Activated naive CD8-positive, alpha-beta T cell treated with anti-CD3 and anti-CD28 coated beads, Interleukin-2, amount 10 ng/mL, durations not matched to agents 7 days and 5 days (primary cell): ENCODE data around the gene CNIH1. TPM values are rescaled to one million over a fixed set of nuclear protein-coding genes. Genes with fewer than 3 reads are reported as not detected.
"Not testable (repeated sequence)": the region's sequence is repeated elsewhere in the genome, so short reads cannot be mapped to it uniquely, and the experiment has no call there.

Experiments used
- ATAC-seq: fragments of 150-1000 bp; cut with Tn5 transposase; one replicate; pipeline ENCODE4 v1.10.0; 2021; ENCODE audit warnings: low read depth, moderate library complexity
- POLR2A ChIA-PET: fragments of 350-600 bp; sonication (Branson Sonifier 250); formaldehyde crosslinking; loops from one replicate; lab custom pipeline; 2021; ENCODE audit warnings: antibody characterized with exemption; lab: Charles Lee
- DNase-seq: peaks from one replicate; pipeline ENCODE4 v3.0.0; 2021
- H3K27ac Mint-ChIP-seq: one replicate; pipeline ENCODE4 v1.8.0; 2022; ENCODE audit warnings: mild to moderate bottlenecking, mixed read lengths
- H3K27me3 Mint-ChIP-seq: one replicate; pipeline ENCODE4 v1.8.0; 2022; ENCODE audit warnings: mild to moderate bottlenecking, moderate library complexity, mixed read lengths
- H3K36me3 Mint-ChIP-seq: one replicate; pipeline ENCODE4 v1.8.0; 2021; ENCODE audit warnings: mild to moderate bottlenecking, mixed read lengths
- H3K4me1 Mint-ChIP-seq: one replicate; pipeline ENCODE4 v1.8.0; 2021; ENCODE audit warnings: mixed read lengths
- H3K4me3 Mint-ChIP-seq: one replicate; pipeline ENCODE4 v1.8.0; 2022; ENCODE audit warnings: mild to moderate bottlenecking, moderate library complexity, mixed read lengths
- H3K9me3 Mint-ChIP-seq: one replicate; pipeline ENCODE4 v1.8.0; 2021; ENCODE audit warnings: mixed read lengths
- total RNA-seq, 2 experiments: library from RNA; stranded (reverse); gene quantifications; one replicate each; pipeline ENCODE4 v1.2.3, GENCODE V29; 2021

Gene CNIH1
- total RNA-seq, 2 experiments from 2014 or later = 54.9 to 63.2 TPM

DNA sequence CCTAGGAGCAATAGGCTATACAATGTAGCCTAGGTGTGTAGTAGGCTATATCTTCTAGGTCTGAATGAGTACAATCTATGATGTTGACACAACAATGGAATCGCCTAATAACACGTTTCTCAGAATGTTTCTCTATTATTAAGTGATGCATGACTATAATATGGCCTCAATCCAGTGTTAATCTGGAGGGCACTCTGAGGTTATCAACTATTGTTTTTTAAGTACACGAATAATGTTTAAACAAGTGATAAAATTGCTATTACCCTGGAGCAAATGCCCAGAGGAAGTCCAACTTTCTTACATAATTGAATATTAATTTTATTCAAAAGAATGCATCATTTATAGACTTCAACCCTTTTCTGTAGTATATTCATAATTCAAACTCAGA, 16.4 kb upstream of the CNIH1 start:
- no peaks in the 10 kb centered on the region for H3K4me1 Mint-ChIP-seq
- peaks cover 9% of the 10 kb centered on the region for H3K9me3 Mint-ChIP-seq
- ATAC-seq = no peak
- POLR2A ChIA-PET = no interaction called here
- H3K4me3 Mint-ChIP-seq = no peak overlapping the region
- H3K27me3 Mint-ChIP-seq = no peaks in the 10 kb centered on the region
- peaks cover 2% of the 10 kb centered on the region for H3K36me3 Mint-ChIP-seq
- H3K27ac Mint-ChIP-seq = no peak overlapping the region
- DNase-seq = no peak

DNA sequence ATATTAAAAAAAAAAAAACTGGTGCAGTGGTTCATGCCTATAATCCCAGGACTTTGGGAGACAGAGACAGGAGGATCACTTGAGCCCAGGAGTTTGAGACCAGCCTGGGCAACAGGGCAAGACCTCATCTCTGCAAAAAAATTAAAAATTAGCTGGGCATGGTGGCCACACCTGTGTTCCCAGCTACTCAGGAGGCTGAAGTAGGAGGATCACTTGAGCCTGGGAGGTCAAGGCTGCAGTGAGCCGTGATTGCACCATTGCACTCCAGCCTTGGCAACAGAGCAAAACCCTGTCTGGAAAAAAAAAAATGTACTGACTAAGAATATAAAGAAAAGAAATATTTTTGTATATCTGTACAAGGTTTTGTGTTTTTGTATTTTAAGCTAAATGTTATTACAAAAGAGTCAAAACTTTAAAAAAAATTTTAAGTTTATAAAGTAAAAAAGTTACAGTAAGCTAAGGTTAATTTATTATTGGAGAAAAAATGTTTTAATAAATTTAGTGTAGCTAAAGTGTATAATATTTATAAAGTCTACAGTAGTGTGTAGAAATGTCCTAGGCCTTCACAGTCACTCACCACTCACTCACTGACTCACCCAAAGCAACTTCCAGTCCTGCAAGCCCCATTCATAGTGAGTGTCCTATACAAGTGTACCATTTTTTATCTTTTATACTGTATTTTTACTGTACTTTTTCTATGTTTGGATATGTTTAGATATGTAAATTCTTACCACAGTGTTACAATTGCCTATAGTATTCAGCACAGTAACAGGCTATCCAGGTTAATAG, 15.8 kb upstream of the CNIH1 start:
- POLR2A ChIA-PET, H3K4me3 Mint-ChIP-seq, H3K9me3 Mint-ChIP-seq, H3K36me3 Mint-ChIP-seq, DNase-seq, ATAC-seq, H3K4me1 Mint-ChIP-seq, H3K27ac Mint-ChIP-seq, H3K27me3 Mint-ChIP-seq: not testable (repeated sequence)

DNA sequence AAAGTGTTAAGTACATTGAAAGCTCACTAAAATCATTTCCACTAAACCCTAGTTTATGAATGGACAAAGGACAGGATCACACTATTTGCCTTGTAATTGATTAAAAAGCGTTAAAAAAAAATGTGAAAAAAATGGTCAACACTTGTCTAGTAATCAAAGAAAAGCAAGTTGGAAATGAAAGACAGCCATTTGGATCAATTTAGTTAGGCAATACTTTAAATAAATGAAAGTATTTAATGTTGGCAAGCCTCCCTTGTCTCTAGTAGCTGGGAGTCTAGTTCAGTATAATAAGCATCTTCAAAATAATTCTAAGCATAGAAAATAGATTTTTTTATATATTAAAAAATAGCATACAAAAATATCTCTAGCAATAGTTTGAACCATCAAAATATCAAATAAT, 14.2 kb upstream of the CNIH1 start:
- H3K27me3 Mint-ChIP-seq = no peaks in the 10 kb centered on the region
- H3K4me1 Mint-ChIP-seq = peaks cover 3% of the 10 kb centered on the region
- H3K9me3 Mint-ChIP-seq = peaks cover 9% of the 10 kb centered on the region
- ATAC-seq (no peak), DNase-seq (no peak)
- no peak overlapping the region for H3K27ac Mint-ChIP-seq
- POLR2A ChIA-PET = no interaction called here
- no peak overlapping the region for H3K4me3 Mint-ChIP-seq
- H3K36me3 Mint-ChIP-seq = peaks cover 2% of the 10 kb centered on the region

DNA sequence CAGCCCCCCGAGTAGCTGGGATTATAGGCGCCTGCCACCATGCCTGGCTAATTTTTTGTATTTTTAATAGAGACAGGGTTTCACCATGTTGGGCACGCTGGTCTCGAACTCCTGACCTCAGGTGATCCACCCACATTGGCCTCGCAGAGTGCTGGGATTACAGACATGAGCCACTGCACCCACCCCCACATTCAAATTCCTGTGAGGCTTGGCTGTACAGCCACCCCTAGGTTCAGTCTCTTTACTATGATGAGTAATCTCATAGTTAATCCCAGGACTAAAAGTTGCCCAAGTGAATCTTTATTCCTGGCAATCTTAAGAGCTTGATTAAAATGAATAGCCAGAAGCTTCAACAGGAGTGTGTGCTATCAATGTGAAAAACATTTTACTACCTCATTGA, 12.8 kb upstream of the CNIH1 start:
- H3K4me3 Mint-ChIP-seq, DNase-seq, ATAC-seq, H3K27me3 Mint-ChIP-seq, H3K4me1 Mint-ChIP-seq, POLR2A ChIA-PET, H3K36me3 Mint-ChIP-seq, H3K27ac Mint-ChIP-seq, H3K9me3 Mint-ChIP-seq: not testable (repeated sequence)

DNA sequence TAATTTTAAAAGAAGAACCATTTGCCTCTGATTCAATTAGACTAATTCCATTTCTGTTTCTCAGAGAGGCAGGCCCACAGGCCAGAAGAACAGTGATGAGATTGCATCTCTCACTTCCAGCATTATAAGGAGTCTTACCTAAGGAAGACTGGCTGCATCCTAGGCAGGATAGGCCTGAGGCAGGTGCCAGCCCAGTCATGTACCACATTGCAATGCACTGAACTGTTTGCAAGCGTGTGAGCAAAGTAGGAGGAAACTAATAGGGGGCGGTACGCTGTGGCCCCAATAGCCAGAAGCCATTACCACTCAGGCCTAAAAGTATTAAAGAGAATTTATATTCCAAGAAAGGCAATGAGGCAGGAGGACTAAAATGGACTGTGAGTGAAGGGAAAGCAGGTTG, 12.1 kb upstream of the CNIH1 start:
- peaks cover under 1% of the 10 kb centered on the region for H3K9me3 Mint-ChIP-seq
- H3K27me3 Mint-ChIP-seq = peaks cover 3% of the 10 kb centered on the region
- DNase-seq (no peak), ATAC-seq (no peak)
- peaks cover 3% of the 10 kb centered on the region for H3K4me1 Mint-ChIP-seq
- no peak overlapping the region for H3K4me3 Mint-ChIP-seq
- POLR2A ChIA-PET = no interaction called here
- H3K36me3 Mint-ChIP-seq = no peaks in the 10 kb centered on the region
- no peak overlapping the region for H3K27ac Mint-ChIP-seq

DNA sequence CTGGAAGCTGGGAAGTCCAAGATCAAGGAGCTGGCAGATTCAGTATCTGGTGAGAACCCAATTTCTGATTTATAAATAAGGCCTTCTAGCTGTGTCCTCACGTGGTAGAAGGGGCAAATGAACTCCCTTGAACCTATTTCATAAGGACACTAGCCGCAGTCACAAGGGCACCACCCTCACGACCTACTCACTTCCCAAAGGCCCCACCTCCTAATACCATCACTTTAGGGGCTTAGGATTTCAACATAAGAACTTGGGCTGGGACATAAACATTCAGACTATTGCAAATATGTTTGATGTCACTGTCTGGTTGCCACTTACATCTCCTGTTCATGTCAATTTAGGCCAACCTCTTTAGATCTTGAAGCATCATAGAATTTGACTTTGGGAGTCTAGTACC, 10.8 kb upstream of the CNIH1 start:
- H3K27ac Mint-ChIP-seq = no peak overlapping the region
- H3K9me3 Mint-ChIP-seq = no peaks in the 10 kb centered on the region
- no peak overlapping the region for H3K4me3 Mint-ChIP-seq
- ATAC-seq (no peak), DNase-seq (no peak)
- peaks cover 3% of the 10 kb centered on the region for H3K27me3 Mint-ChIP-seq
- POLR2A ChIA-PET = interaction anchor here (0.7 kb wide), 1 partner anchor 57 kb away, joined by 6 read pairs; no protein-coding TSS in a partner anchor
- peaks cover 3% of the 10 kb centered on the region for H3K4me1 Mint-ChIP-seq
- no peaks in the 10 kb centered on the region for H3K36me3 Mint-ChIP-seq

DNA sequence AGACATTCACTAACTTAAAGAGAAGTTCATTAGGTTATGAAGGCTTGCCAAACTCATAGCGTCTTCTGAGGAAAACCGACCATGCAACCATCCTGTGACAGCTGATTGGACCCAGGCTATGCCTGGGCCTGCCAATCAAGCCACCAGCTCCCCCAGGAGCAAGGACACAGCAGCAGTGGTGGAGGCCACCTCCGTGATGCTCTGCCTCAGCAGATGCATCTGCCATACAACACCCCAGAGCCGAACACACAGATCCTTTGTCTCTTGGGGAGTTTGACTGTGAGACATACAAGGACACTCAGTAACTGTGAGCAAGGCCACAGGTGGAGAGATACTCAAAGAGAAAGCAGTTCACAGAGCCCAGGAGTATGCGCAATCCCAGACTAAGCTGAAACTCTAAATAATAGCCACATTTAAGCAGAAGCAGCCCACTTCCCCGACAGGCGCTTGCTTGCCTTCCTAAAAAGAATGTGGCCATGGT, 10.0 kb upstream of the CNIH1 start:
- DNase-seq (no peak), ATAC-seq (no peak)
- no peaks in the 10 kb centered on the region for H3K36me3 Mint-ChIP-seq
- H3K27me3 Mint-ChIP-seq = peaks cover 6% of the 10 kb centered on the region
- H3K9me3 Mint-ChIP-seq = no peaks in the 10 kb centered on the region
- POLR2A ChIA-PET = no interaction called here
- peaks cover 3% of the 10 kb centered on the region for H3K4me1 Mint-ChIP-seq
- H3K27ac Mint-ChIP-seq = no peak overlapping the region
- no peak overlapping the region for H3K4me3 Mint-ChIP-seq

DNA sequence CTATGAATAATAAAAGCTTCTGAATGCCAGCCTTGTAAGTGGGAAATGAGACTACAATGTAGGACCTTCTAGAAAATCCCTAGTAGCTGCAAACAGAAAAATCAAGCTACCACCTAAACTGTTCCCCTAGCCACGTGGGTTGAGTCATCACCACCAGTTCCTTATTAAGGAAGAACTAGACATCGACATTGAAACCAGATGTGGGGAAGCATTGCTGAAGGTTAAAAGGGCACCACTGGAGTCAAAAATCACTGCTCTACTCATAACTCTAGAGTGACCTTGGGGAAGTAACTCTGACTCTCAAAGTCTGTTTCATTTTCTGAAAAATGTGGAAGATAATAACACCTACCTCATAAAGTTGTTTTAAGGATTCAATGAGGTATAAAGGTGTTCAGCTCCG, 9.4 kb upstream of the CNIH1 start:
- H3K36me3 Mint-ChIP-seq = no peaks in the 10 kb centered on the region
- H3K9me3 Mint-ChIP-seq = no peaks in the 10 kb centered on the region
- DNase-seq (no peak), ATAC-seq (no peak)
- POLR2A ChIA-PET = no interaction called here
- H3K4me1 Mint-ChIP-seq = peaks cover 3% of the 10 kb centered on the region
- H3K27ac Mint-ChIP-seq = no peak overlapping the region
- H3K4me3 Mint-ChIP-seq = no peak overlapping the region
- H3K27me3 Mint-ChIP-seq = peaks cover 8% of the 10 kb centered on the region

DNA sequence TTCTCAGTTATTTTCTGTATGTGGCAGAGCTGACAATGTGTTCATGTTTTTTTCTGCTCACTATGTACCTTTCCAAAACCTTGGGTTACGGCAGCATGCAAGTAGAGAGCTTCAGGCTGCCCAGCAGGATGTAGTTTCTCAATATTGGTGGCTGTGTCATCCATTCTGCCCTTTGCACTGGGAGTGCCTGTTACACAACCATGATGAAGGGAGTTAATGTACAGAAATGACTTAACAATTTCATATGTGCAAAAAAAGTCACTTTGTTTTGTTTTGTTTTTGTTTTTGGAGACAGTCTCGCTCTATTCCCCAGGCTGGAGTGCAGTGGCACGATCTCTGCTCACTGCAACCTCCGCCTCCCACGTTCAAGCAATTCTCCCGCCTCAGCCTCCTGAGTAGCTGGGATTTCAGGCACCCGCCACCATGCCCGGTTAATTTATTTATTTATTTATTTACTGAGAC, 6.1 kb upstream of the CNIH1 start:
- Mint-ChIP-seq H3K27me3 (peaks cover 8% of the 10 kb centered on the region), H3K4me3 (no peak overlapping the region), H3K36me3 (no peaks in the 10 kb centered on the region), H3K9me3 (no peaks in the 10 kb centered on the region), H3K4me1 (peaks cover 3% of the 10 kb centered on the region), H3K27ac (no peak overlapping the region)
- POLR2A ChIA-PET = no interaction called here
- DNase-seq (no peak), ATAC-seq (no peak)

DNA sequence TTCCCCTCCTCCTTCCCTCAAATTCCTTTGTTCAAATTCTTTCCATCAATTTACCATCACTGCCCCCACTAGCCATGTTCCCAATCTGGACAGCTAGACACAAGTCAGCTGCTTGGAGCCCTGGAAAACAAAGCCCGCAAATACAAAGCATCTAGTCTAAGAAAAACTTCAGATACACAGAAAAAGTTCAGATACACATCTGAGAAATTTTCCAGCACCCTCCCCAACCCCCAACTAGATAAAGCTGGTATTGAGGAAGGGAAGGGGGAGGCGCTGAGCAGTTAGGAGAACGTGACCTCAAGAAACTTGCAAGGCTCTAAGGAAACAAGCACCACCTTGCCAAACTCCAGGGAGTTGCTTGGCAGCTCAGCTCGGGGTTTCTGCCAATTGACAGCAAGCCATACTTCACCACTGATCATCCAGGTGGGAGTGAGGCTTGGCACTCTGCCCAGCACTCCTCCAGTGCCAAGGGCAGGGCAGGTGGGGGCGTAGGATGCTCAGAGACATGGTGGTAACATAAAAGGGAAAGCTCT, 5.1 kb upstream of the CNIH1 start:
- H3K36me3 Mint-ChIP-seq = no peaks in the 10 kb centered on the region
- H3K27ac Mint-ChIP-seq = no peak overlapping the region
- H3K9me3 Mint-ChIP-seq = no peaks in the 10 kb centered on the region
- H3K27me3 Mint-ChIP-seq = peaks cover 8% of the 10 kb centered on the region
- ATAC-seq (no peak), DNase-seq (no peak)
- peaks cover 12% of the 10 kb centered on the region for H3K4me1 Mint-ChIP-seq
- H3K4me3 Mint-ChIP-seq = no peak overlapping the region
- POLR2A ChIA-PET = no interaction called here

DNA sequence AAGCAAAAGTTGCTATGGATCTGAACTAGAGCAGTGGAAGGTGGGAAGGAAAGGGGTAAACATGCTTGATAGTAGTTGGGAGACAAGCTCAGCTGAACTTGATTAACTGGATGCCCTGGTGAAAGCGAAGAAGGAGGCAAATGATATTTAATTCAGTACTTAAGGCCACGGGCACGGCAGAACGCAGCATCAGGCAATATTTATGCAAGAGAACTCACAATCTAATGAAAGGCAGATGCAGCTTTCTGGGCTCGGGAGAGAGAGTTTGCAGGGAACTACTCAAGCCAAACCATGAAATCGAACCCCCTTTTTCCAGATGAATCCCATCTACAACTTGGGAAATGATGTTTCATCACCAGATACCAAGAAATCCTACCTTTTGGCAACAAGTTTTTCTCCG, 3.5 kb upstream of the CNIH1 start:
- POLR2A ChIA-PET = no interaction called here
- no peak for DNase-seq
- Mint-ChIP-seq H3K36me3 (no peaks in the 10 kb centered on the region), H3K4me3 (no peak overlapping the region), H3K4me1 (peaks cover 17% of the 10 kb centered on the region), H3K27me3 (peaks cover 8% of the 10 kb centered on the region), H3K9me3 (no peaks in the 10 kb centered on the region), H3K27ac (no peak overlapping the region)
- ATAC-seq = no peak

DNA sequence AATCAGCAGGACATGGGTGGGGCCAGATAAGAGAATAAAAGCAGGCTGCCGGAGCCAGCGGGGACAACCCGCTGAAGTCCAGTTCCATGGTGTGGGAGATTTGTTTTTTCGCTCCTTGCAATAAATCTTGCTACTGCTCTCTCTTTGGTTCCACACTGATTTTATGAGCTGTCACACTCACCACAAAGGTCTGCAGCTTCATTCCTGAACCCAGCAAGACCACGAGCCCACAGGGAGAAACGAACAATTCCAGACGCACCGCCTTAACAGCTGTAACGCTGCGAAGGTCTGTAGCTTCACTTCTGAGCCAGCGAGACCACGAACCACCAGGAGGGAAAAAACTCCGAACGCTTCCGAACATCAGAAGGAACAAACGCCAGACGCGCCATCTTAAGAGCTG, 2.8 kb upstream of the CNIH1 start:
- H3K36me3 Mint-ChIP-seq = peaks cover 2% of the 10 kb centered on the region
- H3K27ac Mint-ChIP-seq = no peak overlapping the region
- H3K4me1 Mint-ChIP-seq = peaks cover 20% of the 10 kb centered on the region
- POLR2A ChIA-PET = no interaction called here
- DNase-seq (no peak), ATAC-seq (no peak)
- H3K9me3 Mint-ChIP-seq = no peaks in the 10 kb centered on the region
- peaks cover 5% of the 10 kb centered on the region for H3K27me3 Mint-ChIP-seq
- H3K4me3 Mint-ChIP-seq = no peak overlapping the region

DNA sequence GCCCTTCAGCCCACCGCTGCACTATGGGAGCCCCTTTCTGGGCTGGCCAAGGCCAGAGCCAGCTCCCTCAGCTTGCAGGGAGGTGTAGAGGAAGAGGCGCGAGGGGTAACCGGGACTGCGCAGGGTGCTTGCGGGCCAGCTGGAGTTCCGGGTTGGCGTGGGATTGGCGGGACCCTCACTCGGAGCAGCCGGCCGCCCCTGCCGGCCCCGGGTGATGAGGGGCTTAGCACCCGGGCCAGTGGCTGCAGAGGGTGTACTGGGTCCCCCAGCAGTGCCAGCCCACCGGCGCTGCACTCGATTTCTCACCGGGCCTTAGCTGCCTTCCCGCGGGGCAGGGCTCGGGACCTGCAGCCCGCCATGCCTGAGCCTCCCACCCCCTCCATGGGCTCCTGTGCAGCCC, 1.8 kb upstream of the CNIH1 start:
- ATAC-seq, H3K27me3 Mint-ChIP-seq, H3K4me3 Mint-ChIP-seq, POLR2A ChIA-PET, H3K27ac Mint-ChIP-seq, DNase-seq, H3K9me3 Mint-ChIP-seq, H3K36me3 Mint-ChIP-seq: not testable (repeated sequence)
- peaks cover 23% of the 10 kb centered on the region for H3K4me1 Mint-ChIP-seq

DNA sequence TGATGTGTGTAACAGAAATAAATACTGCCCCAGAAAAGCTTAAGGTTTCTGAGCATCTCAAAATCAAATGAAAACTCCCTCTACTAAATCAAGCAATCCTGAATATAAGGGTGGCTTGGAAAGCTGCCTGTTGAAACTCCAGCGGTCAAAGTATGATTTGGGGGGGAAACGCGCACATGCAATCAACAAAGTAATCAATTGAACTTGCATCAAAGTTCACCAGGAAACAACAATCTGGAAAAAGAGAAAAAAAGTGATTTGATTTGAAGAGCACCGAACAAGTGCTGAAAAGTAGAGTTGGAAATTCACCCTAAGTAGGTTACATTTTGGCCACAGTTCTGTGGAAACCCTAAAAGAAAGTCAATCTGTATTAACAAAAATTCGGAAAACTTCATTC, 700 bp downstream of the CNIH1 start:
- peaks cover 12% of the 10 kb centered on the region for H3K36me3 Mint-ChIP-seq
- peaks cover 32% of the 10 kb centered on the region for H3K4me1 Mint-ChIP-seq
- ATAC-seq (no peak), DNase-seq (no peak)
- peak overlapping the region; percentile 93 for H3K4me3 Mint-ChIP-seq
- H3K27me3 Mint-ChIP-seq = no peaks in the 10 kb centered on the region
- POLR2A ChIA-PET = interaction anchor here (1.0 to 1.7 kb wide), 2 partner anchors 8 to 44 kb away, joined by 3 to 9 read pairs; partner anchors contain the start of gene CDKN3
- H3K9me3 Mint-ChIP-seq = no peaks in the 10 kb centered on the region
- peak overlapping the region; percentile 81 for H3K27ac Mint-ChIP-seq
